ENCODE measurements around the gene FXN.

Gene FXN

GRCh38 chr9:69141851-69142250 is 106.3 kb downstream of the FXN start:
- no peak overlapping the region for H3K27ac ChIP-seq (ENCODE audit: low read depth, low read length)
- H3K4me3 ChIP-seq (ENCODE audit: low read length): no peak overlapping the region
- H3K36me3 ChIP-seq (ENCODE audit: control insufficient read depth, insufficient read depth, low read length): no peaks in the 10 kb centered on the region
- no peak overlapping the region for H3K9ac ChIP-seq (ENCODE audit: low read length)
- no peaks in the 10 kb centered on the region for H3K4me1 ChIP-seq (ENCODE audit: control insufficient read depth, insufficient read depth, low read length)
- H3K27me3 ChIP-seq (ENCODE audit: control insufficient read depth, insufficient read depth, low read length): no peaks in the 10 kb centered on the region

- Histone ChIP-seq H3K4me3 (ENCODE audit: low read length) (no peak overlapping the region), H3K36me3 (ENCODE audit: control insufficient read depth, insufficient read depth, low read length) (no peaks in the 10 kb centered on the region), H3K4me1 (ENCODE audit: control insufficient read depth, insufficient read depth, low read length) (no peaks in the 10 kb centered on the region), H3K27me3 (ENCODE audit: control insufficient read depth, insufficient read depth, low read length) (no peaks in the 10 kb centered on the region), H3K27ac (ENCODE audit: low read depth, low read length) (no peak overlapping the region), H3K9ac (ENCODE audit: low read length) (no peak overlapping the region)
Observed at GRCh38 chr9:69143291-69143690, 107.7 kb downstream of the FXN start.

DNA sequence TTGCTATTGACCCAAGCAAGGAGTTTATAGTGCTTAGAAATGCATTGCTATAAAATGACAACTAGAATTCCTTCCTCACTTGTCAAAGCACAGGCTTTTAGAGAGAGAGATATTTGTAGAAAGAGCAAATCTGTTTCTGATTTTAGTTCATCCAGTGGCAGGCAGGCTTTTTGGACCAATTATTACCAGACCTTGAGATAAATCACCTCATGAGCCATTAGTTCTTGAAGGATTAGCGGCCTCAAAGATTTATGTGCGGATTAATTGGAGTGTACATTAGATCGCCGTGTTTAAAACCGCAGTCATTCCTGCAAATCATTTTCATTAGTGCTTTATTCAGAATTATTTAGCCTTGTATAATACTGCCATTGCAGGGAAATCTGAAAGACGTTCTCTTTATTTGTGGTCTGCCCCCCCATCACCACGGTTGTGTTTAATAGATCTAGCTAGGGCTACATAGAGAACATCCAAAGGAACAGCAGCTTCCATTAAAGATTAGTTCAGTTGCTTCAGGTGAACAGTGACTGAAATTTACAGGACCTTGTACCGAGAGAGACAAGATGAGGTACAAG is 109.7 kb downstream of the FXN start:
- Histone ChIP-seq H3K27ac (ENCODE audit: low read depth, low read length) (no peak overlapping the region), H3K9ac (ENCODE audit: low read length) (no peak overlapping the region), H3K4me3 (ENCODE audit: low read length) (no peak overlapping the region), H3K27me3 (ENCODE audit: control insufficient read depth, insufficient read depth, low read length) (no peaks in the 10 kb centered on the region), H3K36me3 (ENCODE audit: control insufficient read depth, insufficient read depth, low read length) (no peaks in the 10 kb centered on the region), H3K4me1 (ENCODE audit: control insufficient read depth, insufficient read depth, low read length) (no peaks in the 10 kb centered on the region)

GRCh38 chr9:69147041-69147834 is 111.7 kb downstream of the FXN start:
- Histone ChIP-seq H3K4me1 (ENCODE audit: control insufficient read depth, insufficient read depth, low read length) (peaks cover 1% of the 10 kb centered on the region), H3K36me3 (ENCODE audit: control insufficient read depth, insufficient read depth, low read length) (no peaks in the 10 kb centered on the region)

DNA sequence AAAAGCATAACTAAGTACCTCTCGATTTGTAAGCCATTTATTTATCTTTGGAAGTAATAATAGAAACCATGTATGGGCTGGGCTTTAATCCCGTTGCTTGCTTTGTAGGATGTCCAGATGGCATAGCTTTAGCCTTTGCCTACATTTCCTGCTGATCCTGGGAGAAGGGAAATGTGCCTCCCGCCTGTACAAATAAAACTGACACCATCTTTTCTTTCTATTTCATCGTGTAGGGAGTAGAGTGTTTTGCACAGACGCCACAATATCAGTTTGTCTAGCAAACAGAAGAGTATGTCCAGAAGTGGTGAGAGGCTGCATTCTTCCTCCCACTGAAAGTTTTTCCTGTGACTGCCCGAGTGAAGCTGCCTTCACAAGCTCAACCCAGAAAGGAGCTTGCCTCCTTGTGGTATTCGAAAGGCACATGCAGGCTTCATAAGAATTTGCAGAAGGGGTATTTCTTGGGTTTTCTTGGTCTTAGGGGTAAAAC is 113.8 kb downstream of the FXN start:
- H3K27ac ChIP-seq (ENCODE audit: low read depth, low read length): peak overlapping the region; percentile 18
- no peaks in the 10 kb centered on the region for H3K27me3 ChIP-seq (ENCODE audit: control insufficient read depth, insufficient read depth, low read length)
- H3K4me3 ChIP-seq (ENCODE audit: low read length): no peak overlapping the region
- H3K4me1 ChIP-seq (ENCODE audit: control insufficient read depth, insufficient read depth, low read length): peaks cover 4% of the 10 kb centered on the region
- no peak overlapping the region for H3K9ac ChIP-seq (ENCODE audit: low read length)
- no peaks in the 10 kb centered on the region for H3K36me3 ChIP-seq (ENCODE audit: control insufficient read depth, insufficient read depth, low read length)

More at GRCh38 chr9:69147041-69147834, 111.7 kb downstream of the FXN start:
- no peak overlapping the region for H3K4me3 ChIP-seq (ENCODE audit: low read length)
- H3K27me3 ChIP-seq (ENCODE audit: control insufficient read depth, insufficient read depth, low read length): no peaks in the 10 kb centered on the region
- H3K9ac ChIP-seq (ENCODE audit: low read length): no peak overlapping the region
- no peak overlapping the region for H3K27ac ChIP-seq (ENCODE audit: low read depth, low read length)

Measured in rectal smooth muscle tissue (tissue), 1 donor.